ENCODE measurements around the gene INPP5B. TPM values are rescaled to one million over a fixed set of nuclear protein-coding genes. Genes with fewer than 3 reads are reported as not detected.

INPP5B gene
- total RNA-seq, 3 donors from 2014 or later, result 21.3 to 34.1 (median 25.6) TPM

- DNase-seq (ENCODE audit: low spot score in 2 of 2), result no peak
- intact Hi-C loops (cut with DNase I; ENCODE audit: low total_unique reads), result no loop called here
- Histone ChIP-seq H3K27me3 (no peaks in the 10 kb centered on the region), H3K27ac (no peak overlapping the region), H3K4me3 (no peak overlapping the region), H3K36me3 (peaks cover 5% of the 10 kb centered on the region), H3K4me1 (no peaks in the 10 kb centered on the region), H3K9me3 (no peaks in the 10 kb centered on the region)
- TF ChIP-seq POLR2A (IDR thresholded peaks at IDR 0.05) (no peak), CTCF (IDR thresholded peaks at IDR 0.05) (no peak), POLR2AphosphoS5 (IDR thresholded peaks at IDR 0.05) (no peak)
These were observed 115.7 kb downstream of the INPP5B start for GRCh38 chr1:37831109-37831508.

DNA sequence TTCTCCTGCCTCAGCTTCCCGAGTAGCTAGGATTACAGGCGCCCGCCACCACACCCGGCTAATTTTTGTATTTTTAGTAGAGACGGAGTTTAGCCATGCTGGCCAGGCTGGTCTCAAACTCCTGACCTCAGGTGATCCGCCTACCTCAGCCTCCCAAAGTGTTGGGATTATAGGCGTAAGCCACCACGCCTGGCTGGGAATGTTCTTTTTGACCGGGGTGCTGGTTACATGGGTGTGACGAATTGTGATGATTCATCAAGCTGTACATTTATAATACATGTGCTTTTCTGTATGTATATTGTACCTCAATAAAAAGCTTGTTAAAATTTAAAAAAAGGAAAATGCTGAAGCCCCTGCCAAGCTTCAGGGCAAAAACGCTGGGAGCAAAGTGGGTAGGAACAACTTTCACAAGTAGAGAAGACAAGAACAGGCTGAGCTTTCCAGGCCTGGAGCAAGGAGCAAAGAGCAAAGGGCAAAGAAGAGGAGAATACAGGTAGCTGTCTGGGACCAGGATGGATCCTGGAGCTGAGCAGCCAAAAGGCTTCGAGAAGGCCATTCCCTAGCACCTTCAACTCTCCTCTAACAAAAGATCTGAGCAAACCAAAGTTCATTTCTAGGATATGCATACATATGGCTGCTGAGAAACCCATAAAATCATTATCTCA lies 118.3 kb downstream of the INPP5B start:
- TF ChIP-seq POLR2AphosphoS5 (IDR thresholded peaks at IDR 0.05) (no peak), POLR2A (IDR thresholded peaks at IDR 0.05) (no peak), CTCF (IDR thresholded peaks at IDR 0.05) (no peak)
- no peaks in the 10 kb centered on the region for H3K27me3 ChIP-seq
- H3K36me3 ChIP-seq, result peaks cover 5% of the 10 kb centered on the region
- DNase-seq (ENCODE audit: low spot score in 2 of 2), result no peak
- H3K9me3 ChIP-seq, result no peaks in the 10 kb centered on the region
- H3K4me3 ChIP-seq, result no peak overlapping the region
- intact Hi-C loops (cut with DNase I; ENCODE audit: low total_unique reads), result no loop called here
- H3K27ac ChIP-seq, result no peak overlapping the region
- H3K4me1 ChIP-seq, result no peaks in the 10 kb centered on the region

GRCh38 chr1:37825506-37825905 lies 121.3 kb downstream of the INPP5B start:
- intact Hi-C loops (cut with DNase I; ENCODE audit: low total_unique reads), result no loop called here
- no peak overlapping the region for H3K27ac ChIP-seq

GRCh38 chr1:37824001-37824400 lies 122.9 kb downstream of the INPP5B start:
- no peak for TF ChIP-seq POLR2AphosphoS5 (IDR thresholded peaks at IDR 0.05)
- no peaks in the 10 kb centered on the region for H3K9me3 ChIP-seq

More at GRCh38 chr1:37825506-37825905, 121.3 kb downstream of the INPP5B start:
- Histone ChIP-seq H3K36me3 (no peaks in the 10 kb centered on the region), H3K4me1 (no peaks in the 10 kb centered on the region), H3K9me3 (no peaks in the 10 kb centered on the region), H3K4me3 (no peak overlapping the region), H3K27me3 (no peaks in the 10 kb centered on the region)
- TF ChIP-seq CTCF (IDR thresholded peaks at IDR 0.05) (no peak), POLR2AphosphoS5 (IDR thresholded peaks at IDR 0.05) (no peak), POLR2A (IDR thresholded peaks at IDR 0.05) (no peak)
- DNase-seq (ENCODE audit: low spot score in 2 of 2), result no peak

DNA sequence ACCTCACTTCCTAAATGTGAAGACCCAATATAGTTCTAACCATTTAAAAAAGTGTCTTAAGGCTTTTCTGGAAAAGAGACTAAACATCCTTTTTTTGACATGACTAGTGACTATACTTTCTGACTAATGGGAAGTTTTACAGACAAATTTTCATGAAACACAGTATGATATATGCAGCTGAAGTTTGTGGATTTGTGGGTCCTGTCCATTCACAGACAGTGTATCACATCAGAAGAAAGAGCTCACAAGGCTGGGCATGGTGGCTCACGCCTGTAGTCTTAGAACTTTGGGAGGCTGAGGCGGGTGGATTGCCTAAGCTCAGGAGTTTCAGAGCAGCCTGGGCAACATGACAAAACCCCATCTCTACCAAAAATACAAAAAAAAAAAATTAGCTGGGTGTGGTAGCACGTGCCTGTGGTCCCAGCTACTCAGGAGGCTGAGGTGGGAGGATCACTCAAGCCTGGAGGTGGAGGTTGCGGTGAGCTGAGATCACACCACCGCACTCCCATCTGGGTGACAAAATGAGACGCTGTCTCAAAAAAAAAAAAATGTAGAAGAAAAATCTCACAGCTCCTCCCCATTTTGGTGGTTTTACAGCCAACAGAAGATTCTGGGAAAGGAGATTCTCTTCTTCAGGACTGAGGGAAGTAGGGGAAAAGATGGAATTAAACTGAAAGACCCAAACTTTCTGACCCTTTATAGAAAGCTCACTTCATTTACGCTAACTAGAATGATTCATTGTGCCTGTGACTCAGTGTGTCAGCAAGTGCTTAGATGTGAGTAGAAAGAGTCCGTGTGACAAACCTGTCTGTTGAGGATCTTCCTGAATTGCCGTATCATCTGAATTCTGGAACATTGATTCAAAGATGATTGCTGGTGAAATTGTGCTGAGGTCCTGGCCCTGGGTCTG lies 123.7 kb downstream of the INPP5B start:
- Histone ChIP-seq H3K27ac (no peak overlapping the region), H3K4me1 (no peaks in the 10 kb centered on the region), H3K36me3 (no peaks in the 10 kb centered on the region), H3K4me3 (no peak overlapping the region), H3K27me3 (no peaks in the 10 kb centered on the region), H3K9me3 (no peaks in the 10 kb centered on the region)
- no peak for DNase-seq (ENCODE audit: low spot score in 2 of 2)
- TF ChIP-seq POLR2A (IDR thresholded peaks at IDR 0.05) (no peak), CTCF (IDR thresholded peaks at IDR 0.05) (no peak), POLR2AphosphoS5 (IDR thresholded peaks at IDR 0.05) (no peak)
- intact Hi-C loops (cut with DNase I; ENCODE audit: low total_unique reads), result no loop called here

More at GRCh38 chr1:37824001-37824400, 122.9 kb downstream of the INPP5B start:
- no peak overlapping the region for H3K27ac ChIP-seq
- no peaks in the 10 kb centered on the region for H3K27me3 ChIP-seq
- H3K4me3 ChIP-seq, result no peak overlapping the region
- no peak for DNase-seq (ENCODE audit: low spot score in 2 of 2)
- no peaks in the 10 kb centered on the region for H3K36me3 ChIP-seq
- no peaks in the 10 kb centered on the region for H3K4me1 ChIP-seq
- intact Hi-C loops (cut with DNase I; ENCODE audit: low total_unique reads), result no loop called here
